HL-60 (cell line): ENCODE measurements around the gene ITCH.

Source experiments
- DNase-seq, 2 experiments: peaks; one replicate each; pipeline ENCODE4 v3.0.0-alpha.2; 2010 to 2020; ENCODE audit warnings: low read depth in 1 of 2, low spot score in 1 of 2
- H3K27ac ChIP-seq: fragments of 250-450 bp; sonication (Bioruptor Pico); replicated peaks from 2 replicates; pipeline ENCODE4 v1.5.1; 2020; ENCODE audit warnings: mild to moderate bottlenecking, moderate library complexity
- H3K27me3 ChIP-seq: fragments of 250-450 bp; sonication (Bioruptor Pico); 2 replicates; pipeline ENCODE4 v1.5.1; 2021; ENCODE audit warnings: mild to moderate bottlenecking, moderate library complexity; ENCODE audit not compliant: insufficient read depth, poor library complexity, severe bottlenecking
- H3K4me3 ChIP-seq: replicated peaks from 2 replicates; pipeline ENCODE4 v1.5.1; 2011; ENCODE audit warnings: mild to moderate bottlenecking, control low read depth, low read length; ENCODE audit not compliant: insufficient read depth
- GABPA ChIP-seq: IDR thresholded peaks from 2 replicates; pipeline ENCODE4 v1.6.1; 2012; ENCODE audit warnings: low read depth
- POLR2AphosphoS5 ChIP-seq: IDR thresholded peaks from 2 replicates; pipeline ENCODE4 v1.6.1; 2012; ENCODE audit warnings: low read depth
- REST ChIP-seq: IDR thresholded peaks from 2 replicates; pipeline ENCODE4 v1.6.1; 2012; ENCODE audit warnings: low read depth; ENCODE audit not compliant: insufficient replicate concordance
- SPI1 ChIP-seq: IDR thresholded peaks from 2 replicates; pipeline ENCODE4 v1.6.1; 2012; ENCODE audit warnings: low read depth, mild to moderate bottlenecking, borderline replicate concordance
- TF ChIP-seq, protein P1 (sequence below): IDR thresholded peaks from one replicate; pipeline ENCODE4 v1.5.1; 2011; ENCODE audit warnings: low read length, control low read depth, inconsistent platforms; ENCODE audit not compliant: insufficient read depth

The ITCH gene

GRCh38 chr20:34538671-34539123, 175.6 kb downstream of the ITCH start:
- peak; percentile 59 to 72 for DNase-seq
- H3K4me3 ChIP-seq: no peak overlapping the region
- H3K27ac ChIP-seq: no peak overlapping the region
- no peak for TF ChIP-seq POLR2AphosphoS5
- TF ChIP-seq, protein P1, sequence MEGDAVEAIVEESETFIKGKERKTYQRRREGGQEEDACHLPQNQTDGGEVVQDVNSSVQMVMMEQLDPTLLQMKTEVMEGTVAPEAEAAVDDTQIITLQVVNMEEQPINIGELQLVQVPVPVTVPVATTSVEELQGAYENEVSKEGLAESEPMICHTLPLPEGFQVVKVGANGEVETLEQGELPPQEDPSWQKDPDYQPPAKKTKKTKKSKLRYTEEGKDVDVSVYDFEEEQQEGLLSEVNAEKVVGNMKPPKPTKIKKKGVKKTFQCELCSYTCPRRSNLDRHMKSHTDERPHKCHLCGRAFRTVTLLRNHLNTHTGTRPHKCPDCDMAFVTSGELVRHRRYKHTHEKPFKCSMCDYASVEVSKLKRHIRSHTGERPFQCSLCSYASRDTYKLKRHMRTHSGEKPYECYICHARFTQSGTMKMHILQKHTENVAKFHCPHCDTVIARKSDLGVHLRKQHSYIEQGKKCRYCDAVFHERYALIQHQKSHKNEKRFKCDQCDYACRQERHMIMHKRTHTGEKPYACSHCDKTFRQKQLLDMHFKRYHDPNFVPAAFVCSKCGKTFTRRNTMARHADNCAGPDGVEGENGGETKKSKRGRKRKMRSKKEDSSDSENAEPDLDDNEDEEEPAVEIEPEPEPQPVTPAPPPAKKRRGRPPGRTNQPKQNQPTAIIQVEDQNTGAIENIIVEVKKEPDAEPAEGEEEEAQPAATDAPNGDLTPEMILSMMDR: peak; percentile 78
- H3K27me3 ChIP-seq: no peaks in the 10 kb centered on the region

- no peak for DNase-seq
- Histone ChIP-seq H3K27me3 (no peaks in the 10 kb centered on the region), H3K27ac (no peak overlapping the region), H3K4me3 (no peak overlapping the region)
- TF ChIP-seq POLR2AphosphoS5: no peak
- no peak for TF ChIP-seq REST
- TF ChIP-seq SPI1: no peak
- TF ChIP-seq, protein P1: no peak
- TF ChIP-seq GABPA: no peak
Measured at GRCh38 chr20:34539756-34540155, 176.7 kb downstream of the ITCH start.

DNA sequence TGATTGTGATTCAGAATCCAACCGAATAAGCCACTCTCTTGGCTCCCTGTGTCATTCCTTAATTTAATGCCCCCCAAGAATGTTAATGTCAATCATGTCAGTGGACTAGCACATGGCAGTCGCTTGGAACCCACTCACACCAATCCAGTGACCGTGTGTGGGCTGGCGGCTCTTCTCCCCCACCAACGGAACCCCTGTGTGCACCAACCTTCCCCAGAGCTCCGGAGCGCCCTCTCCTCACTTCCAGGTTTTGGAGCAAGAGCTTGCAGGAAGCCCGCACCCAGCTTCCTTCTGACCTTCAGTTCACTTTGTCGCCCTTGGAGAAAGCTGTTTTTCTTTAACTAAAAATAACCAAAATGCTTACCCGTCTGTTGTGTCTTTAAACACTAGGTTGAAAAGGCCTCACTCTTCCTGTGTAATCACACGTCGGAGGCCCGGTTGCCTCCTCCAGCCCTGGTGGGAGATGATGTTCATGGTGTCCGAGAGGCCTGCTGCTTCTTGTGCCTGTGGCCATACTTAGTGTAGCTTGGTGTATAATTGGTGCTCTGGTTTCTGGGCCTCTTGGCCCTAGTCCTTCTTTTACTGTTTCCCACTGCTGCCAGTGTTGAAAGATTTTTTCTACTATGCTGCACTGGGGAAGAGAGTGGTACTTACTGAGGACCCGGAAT, 177.7 kb downstream of the ITCH start:
- H3K27ac ChIP-seq: no peak overlapping the region
- no peak for DNase-seq
- H3K27me3 ChIP-seq: no peaks in the 10 kb centered on the region
- no peak for TF ChIP-seq POLR2AphosphoS5
- no peak for TF ChIP-seq SPI1
- TF ChIP-seq, protein P1: no peak
- TF ChIP-seq GABPA: no peak
- TF ChIP-seq REST: no peak
- no peak overlapping the region for H3K4me3 ChIP-seq
